Gastrocnemius medialis (tissue), 4 donors: ENCODE data around the gene CEP350.

Source experiments
- CTCF ChIP-seq, 5 experiments: fragments of 450-650 bp in 3 of 5; fragments of 200-600 bp in 2 of 5; sonication (generic) in 2 of 5; IDR thresholded peaks in 4 of 5; conservative IDR thresholded peaks in 1 of 5; 1 replicate in 4 of 5; 2 replicates in 1 of 5; pipeline ENCODE4 v1.5.1; 2016 to 2019; ENCODE audit warnings: antibody characterized with exemption in 5 of 5, mild to moderate bottlenecking in 3 of 5, moderate library complexity in 3 of 5
- POLR2A ChIP-seq, 2 donors: fragments of 450-650 bp; IDR thresholded peaks; one replicate each; pipeline ENCODE4 v1.6.1; 2017; ENCODE audit warnings: antibody characterized with exemption in 2 of 2, mild to moderate bottlenecking in 2 of 2, moderate library complexity in 2 of 2

GRCh38 chr1:180112091-180112490, 157.5 kb downstream of the CEP350 start:
- TF ChIP-seq CTCF (IDR thresholded peaks at IDR 0.05 in 4 of 5, conservative IDR thresholded peaks at IDR 0.05 in 1 of 5) (no peak), POLR2A (IDR thresholded peaks at IDR 0.05) (no peak)
